Left lobe of liver (tissue), 2 donors: ENCODE measurements around the gene KSR2. TPM values are rescaled to one million over a fixed set of nuclear protein-coding genes. Genes with fewer than 3 reads are reported as not detected.

Experiments used
- ATAC-seq: fragments of 200-7000 bp; cut with Tn5 transposase; one replicate; pipeline ENCODE4 v1.9.1; 2020; ENCODE audit warnings: mild to moderate bottlenecking, moderate library complexity
- DNase-seq: peaks from one replicate; pipeline ENCODE4 v3.0.0-alpha.2; 2020; ENCODE audit warnings: low spot score
- total RNA-seq: library from RNA; stranded (reverse); gene quantifications from one replicate; pipeline ENCODE4 v1.2.1, GENCODE V29; 2021
- donor health status: DM: no; HTN: no; CAD: no; lungs with moderate emphysema.
- donor health status: DM: no; HTN: yes; CAD: no.

KSR2 gene
- total RNA-seq, 1 donor from 2014 or later: 0.03 TPM

- ATAC-seq (no peak), DNase-seq (no peak)
Measured at GRCh38 chr12:117702741-117703140, 266.0 kb downstream of the KSR2 start.

- ATAC-seq (no peak), DNase-seq (no peak)
Measured at GRCh38 chr12:117699575-117699974, 269.2 kb downstream of the KSR2 start.

GRCh38 chr12:117699118-117699517 is 269.7 kb downstream of the KSR2 start:
- ATAC-seq: no peak
- no peak for DNase-seq

GRCh38 chr12:117695956-117696355 is 272.8 kb downstream of the KSR2 start:
- no peak for DNase-seq
- ATAC-seq: no peak

- DNase-seq: no peak
- no peak for ATAC-seq
Measured at GRCh38 chr12:117692512-117692911, 276.3 kb downstream of the KSR2 start.

DNA sequence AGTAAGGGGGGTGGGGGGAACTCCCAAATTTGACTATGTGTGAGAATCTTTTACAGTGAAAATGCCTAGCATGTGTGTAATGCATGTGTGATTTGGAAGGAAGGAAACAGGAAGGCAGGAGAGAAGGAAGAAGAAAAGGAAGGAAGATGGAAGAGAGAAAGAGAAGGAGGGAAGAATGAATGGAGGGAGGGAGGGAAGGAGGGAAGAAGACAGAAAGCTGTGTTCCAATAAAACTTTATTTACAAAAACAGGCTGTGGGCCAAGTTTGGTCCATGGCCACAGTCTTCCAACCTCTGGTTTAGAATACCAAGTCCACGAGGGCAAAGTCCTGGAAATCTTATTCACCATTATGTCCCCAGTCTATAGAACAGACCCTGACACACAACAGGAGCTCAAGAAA is 278.9 kb downstream of the KSR2 start:
- no peak for DNase-seq
- ATAC-seq: no peak

- no peak for ATAC-seq
Measured at GRCh38 chr12:117688446-117688845, 280.3 kb downstream of the KSR2 start.

GRCh38 chr12:117686911-117687377 is 281.8 kb downstream of the KSR2 start:
- DNase-seq: no peak
- no peak for ATAC-seq

More at GRCh38 chr12:117688446-117688845, 280.3 kb downstream of the KSR2 start:
- no peak for DNase-seq

GRCh38 chr12:117686210-117686609 is 282.6 kb downstream of the KSR2 start:
- DNase-seq (no peak), ATAC-seq (no peak)

DNA sequence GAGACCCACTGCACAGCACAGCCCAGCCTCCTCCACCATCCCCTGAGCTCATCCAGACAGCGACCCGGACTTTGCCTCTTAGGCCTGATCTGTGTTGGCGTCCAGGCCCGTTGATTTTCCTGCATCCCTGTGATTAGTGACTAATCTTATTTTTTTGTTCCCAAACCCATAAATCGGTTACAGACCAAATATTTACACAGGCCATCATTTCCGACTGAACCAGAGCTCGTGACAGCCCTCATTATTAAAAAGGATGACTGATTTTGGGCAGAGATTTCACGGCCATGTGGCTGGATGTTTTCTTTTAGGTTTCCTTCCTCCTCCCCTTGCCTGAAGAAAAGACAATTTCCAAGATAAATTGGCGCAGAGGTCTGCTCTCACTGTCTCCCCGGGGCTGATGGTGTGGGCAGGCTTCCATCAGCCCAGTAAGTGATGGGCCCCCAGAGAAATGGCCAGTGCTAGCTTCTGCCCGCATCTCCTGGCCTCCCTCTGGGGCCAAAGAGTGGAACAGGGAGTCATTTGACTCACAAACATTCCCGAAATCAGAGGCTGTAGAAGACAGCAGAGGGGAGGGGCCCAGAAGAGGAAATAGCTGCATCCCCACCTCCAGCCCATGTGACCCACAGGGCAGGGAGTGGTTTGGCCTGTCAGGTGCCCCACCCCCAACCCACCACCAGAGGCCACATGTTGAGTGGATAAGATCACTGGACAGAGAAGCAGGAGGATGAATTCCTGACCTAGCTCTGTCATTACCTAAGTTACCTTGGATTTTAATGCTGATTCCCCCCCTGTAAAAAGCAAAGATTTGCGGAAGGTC is 283.5 kb downstream of the KSR2 start:
- ATAC-seq (peak; percentile 43), DNase-seq (no peak)

GRCh38 chr12:117684471-117684870 is 284.3 kb downstream of the KSR2 start:
- DNase-seq (no peak), ATAC-seq (no peak)

DNA sequence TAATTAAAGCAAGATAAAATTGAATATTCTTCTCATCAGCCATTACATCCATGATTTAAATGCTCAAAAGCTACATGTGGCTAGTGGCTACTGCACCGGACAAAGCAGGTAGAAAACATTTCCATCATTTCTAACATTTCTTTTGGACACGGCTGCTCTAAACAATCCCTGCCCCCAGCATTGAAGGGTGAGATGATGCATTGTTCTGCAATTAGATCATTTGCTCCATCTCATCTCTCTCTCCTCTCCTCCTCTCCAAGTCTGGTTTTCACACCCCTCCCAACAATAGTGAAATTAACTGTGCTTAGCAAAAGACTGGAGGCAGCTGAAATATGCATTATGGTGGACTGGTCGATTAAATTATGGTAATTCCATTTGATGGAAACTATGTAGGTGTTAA is 288.5 kb downstream of the KSR2 start:
- ATAC-seq (no peak), DNase-seq (no peak)

DNA sequence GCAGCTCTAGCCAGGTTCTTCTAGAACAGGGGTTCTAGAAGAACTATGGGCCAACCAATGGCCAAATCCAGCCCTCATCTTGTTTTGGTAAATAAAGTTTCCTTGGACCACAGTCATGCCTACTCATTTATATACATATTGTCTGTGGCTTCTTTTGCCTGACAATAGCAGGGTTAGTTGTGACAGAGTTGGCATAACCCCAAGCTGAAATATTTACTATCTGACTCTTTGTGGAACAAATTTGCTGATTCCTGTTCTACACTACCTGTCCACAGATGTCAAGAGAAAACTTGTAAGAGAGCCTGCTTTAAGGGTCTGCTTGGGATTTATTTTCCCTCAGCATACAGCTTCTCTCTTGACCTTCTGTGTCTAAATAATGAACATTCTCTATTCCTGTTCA is 289.0 kb downstream of the KSR2 start:
- no peak for DNase-seq
- no peak for ATAC-seq

- ATAC-seq (no peak), DNase-seq (no peak)
Measured at GRCh38 chr12:117674763-117675162, 294.0 kb downstream of the KSR2 start.

DNA sequence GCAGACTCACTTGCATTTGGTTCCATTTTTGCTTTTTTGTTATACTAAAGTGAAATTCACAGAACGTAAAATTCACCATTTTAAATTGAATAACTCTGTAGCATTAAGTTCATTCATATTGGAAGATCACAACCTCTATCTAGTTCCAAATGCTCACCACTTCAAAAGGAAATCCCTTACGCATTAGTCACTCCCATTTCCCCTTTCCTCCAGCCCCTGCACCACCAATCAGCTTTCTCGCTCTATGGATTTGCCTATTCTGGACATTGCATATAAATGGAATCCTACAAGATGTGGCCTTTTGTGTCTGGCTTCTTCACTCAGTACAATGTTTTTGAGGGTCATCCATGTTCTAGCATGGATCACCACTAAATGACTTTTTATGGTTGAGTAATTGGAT is 294.5 kb downstream of the KSR2 start:
- no peak for ATAC-seq
- no peak for DNase-seq

GRCh38 chr12:117671734-117672133 is 297.1 kb downstream of the KSR2 start:
- peak; percentile 78 for ATAC-seq
- DNase-seq: peak; percentile 48

DNA sequence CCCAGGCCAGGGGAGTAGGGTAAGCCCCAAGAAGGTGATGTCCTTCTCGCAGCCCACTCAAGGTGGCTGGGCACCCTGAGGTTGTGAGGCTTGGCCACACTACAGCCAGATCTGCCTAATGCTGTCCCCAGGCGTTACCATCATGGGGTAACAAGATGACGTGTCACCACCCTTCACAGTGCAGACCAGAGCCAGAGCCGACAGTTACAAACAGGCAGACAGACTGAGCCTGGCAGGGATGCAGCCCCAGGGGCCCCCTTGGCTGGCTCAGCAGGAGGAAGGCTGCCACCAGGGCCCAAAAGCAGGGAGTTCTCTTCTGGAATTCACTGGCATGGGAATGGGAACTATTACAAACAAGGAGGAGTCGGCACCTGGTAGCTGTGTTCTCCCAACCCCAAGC is 304.6 kb downstream of the KSR2 start:
- no peak for DNase-seq
- no peak for ATAC-seq

DNA sequence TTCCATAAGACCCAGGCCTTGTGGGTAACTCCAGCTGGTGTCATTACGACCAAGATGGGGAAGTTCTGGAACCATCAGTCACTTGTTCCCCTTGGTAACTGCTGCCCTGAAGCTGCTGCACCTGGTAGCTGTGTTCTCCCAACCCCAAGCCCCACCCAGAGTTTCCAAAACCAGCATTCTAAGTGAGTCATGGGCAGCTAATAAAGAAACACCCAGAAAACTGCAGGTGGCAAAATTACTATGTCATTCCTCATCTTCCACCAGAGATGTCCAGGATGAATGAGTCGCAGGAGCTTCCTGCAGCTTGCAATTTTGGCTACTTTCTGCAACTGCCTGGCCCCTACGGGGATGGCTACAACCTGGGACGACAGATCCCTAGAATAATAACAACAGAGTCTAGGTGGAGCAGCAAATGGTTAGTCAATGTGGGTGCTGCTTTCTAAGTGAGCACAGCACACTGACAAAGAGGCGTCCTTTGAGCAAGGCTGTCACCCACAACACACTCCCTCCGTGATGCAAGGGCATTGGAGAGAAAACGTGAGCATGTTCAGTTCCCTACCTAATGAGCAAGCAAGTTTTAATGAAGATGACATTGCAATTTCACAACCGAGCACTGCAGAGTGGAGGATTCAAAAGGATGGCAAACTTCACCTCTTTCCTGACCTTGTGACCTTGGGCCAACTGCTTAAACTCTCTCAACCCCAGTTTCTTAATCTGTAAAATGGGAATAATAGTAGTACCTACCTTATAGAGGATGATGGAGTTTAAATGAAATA is 306.0 kb downstream of the KSR2 start:
- no peak for DNase-seq
- no peak for ATAC-seq

- ATAC-seq: no peak
- no peak for DNase-seq
Measured at GRCh38 chr12:117662220-117662619, 306.6 kb downstream of the KSR2 start.

DNA sequence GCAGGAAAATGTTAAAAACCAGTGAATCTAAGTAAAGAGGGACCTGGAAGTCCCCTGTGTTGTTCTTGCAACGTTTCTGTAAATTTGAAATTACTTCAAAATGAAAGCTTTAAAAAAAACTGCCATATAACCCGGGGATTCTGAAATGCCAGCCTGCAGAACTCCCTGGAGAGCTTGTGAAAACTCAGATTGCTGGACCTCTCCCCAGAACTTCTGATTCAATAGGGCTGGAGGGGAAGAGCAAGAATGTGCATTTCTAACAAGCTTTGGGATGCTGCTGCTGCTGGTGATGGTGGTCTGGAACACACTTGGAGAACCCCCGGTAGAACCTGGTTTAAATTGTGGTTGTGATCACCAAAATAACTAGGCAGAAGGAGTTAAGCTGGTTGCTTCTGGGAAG is 307.3 kb downstream of the KSR2 start:
- DNase-seq (no peak), ATAC-seq (no peak)

GRCh38 chr12:117660896-117661295 is 307.9 kb downstream of the KSR2 start:
- DNase-seq (no peak), ATAC-seq (no peak)

DNA sequence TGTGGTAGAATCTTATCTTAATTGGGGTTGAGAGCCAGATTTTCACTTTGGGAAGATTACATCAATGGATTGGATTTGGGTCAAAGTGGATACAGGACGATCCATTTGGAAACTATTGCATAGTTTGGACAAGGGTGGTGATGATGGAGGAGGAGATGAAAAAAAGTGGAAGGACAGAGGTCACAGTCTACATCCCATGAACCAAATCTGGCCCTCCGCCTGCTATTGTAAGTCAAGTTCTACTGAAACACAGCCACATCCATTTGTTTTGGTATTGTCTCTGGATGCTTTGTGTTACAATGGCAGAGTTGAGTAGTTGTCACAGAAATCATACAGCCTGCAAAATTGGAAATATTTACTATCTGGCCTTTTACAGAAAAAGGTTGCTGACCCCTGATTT is 310.6 kb downstream of the KSR2 start:
- ATAC-seq (no peak), DNase-seq (no peak)
